Measurements from ENCODE around the gene PSMD13.
"Not testable (repeated sequence)": the region's sequence is repeated elsewhere in the genome, so short reads cannot be mapped to it uniquely, and the experiment has no call there.

PSMD13 gene

DNA sequence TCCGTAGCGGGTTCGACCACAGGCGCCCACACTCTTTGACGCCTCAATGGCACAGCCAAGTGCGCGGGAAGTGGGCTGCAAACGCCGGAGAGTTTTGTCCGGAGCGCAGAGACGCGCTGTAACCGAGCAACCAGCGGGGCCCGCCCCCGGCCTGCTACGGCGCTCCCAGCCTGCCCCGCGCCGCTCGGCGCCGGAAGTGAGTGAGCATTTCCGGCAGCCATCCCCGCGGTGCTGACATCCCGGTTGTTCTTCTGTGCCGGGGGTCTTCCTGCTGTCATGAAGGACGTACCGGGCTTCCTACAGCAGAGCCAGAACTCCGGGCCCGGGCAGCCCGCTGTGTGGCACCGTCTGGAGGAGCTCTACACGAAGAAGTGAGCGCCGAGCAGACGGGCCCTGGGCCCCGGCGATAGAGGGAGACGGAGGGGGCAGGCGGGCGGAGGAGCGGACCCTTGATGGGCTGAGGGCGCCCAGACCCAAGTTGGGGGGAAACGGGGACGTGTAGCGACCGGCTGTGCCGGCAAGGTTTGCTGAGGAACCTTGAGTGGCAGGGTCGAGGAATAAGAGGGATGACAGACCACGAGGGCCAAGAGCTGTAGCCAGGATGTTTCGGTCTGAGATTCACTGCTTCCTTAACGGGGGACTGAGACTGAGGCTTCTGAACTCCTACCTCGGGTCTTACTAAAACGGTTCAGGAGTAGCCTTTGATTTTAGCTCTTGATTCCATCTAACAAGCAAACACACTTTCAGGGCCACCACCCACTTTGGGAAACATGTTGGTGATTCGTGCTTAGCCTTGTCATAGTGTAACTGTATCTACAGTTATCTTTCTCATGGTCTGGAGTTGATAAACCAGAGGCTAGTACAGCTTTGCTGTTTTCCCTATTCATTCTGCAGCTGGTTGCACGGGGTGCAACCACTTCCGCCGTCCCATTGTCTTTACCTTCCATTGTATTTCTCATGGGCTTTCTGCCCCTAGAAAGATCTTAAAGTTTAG, at the start of gene PSMD13:
PSMD13 (plus strand) TSS at position 203 of the 994 bp plus-strand sequence; CDS start at position 277, 74 bp downstream.
- CTCF ChIA-PET, result interaction anchor here (0.8 to 6.6 kb wide), 6 partner anchors 8 to 212 kb away, joined by 3 to 79 read pairs (median 4); no protein-coding TSS in a partner anchor
- peak within 1 kb of the TSS; percentile 91 for H3K4me3 ChIP-seq (ENCODE audit: low read depth, low read length)
- TF ChIP-seq, protein P1, sequence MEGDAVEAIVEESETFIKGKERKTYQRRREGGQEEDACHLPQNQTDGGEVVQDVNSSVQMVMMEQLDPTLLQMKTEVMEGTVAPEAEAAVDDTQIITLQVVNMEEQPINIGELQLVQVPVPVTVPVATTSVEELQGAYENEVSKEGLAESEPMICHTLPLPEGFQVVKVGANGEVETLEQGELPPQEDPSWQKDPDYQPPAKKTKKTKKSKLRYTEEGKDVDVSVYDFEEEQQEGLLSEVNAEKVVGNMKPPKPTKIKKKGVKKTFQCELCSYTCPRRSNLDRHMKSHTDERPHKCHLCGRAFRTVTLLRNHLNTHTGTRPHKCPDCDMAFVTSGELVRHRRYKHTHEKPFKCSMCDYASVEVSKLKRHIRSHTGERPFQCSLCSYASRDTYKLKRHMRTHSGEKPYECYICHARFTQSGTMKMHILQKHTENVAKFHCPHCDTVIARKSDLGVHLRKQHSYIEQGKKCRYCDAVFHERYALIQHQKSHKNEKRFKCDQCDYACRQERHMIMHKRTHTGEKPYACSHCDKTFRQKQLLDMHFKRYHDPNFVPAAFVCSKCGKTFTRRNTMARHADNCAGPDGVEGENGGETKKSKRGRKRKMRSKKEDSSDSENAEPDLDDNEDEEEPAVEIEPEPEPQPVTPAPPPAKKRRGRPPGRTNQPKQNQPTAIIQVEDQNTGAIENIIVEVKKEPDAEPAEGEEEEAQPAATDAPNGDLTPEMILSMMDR (IDR thresholded peaks at IDR 0.05; ENCODE audit: insufficient read depth, low read length, missing control alignments), result no peak
- POLR2A ChIA-PET, result interaction anchor here (0.6 to 1.1 kb wide), 3 partner anchors 21 to 174 kb away, joined by 3 to 5 read pairs (median 4); no protein-coding TSS in a partner anchor
- DNase-seq (ENCODE audit: low read depth, low spot score), result no peak

DNA sequence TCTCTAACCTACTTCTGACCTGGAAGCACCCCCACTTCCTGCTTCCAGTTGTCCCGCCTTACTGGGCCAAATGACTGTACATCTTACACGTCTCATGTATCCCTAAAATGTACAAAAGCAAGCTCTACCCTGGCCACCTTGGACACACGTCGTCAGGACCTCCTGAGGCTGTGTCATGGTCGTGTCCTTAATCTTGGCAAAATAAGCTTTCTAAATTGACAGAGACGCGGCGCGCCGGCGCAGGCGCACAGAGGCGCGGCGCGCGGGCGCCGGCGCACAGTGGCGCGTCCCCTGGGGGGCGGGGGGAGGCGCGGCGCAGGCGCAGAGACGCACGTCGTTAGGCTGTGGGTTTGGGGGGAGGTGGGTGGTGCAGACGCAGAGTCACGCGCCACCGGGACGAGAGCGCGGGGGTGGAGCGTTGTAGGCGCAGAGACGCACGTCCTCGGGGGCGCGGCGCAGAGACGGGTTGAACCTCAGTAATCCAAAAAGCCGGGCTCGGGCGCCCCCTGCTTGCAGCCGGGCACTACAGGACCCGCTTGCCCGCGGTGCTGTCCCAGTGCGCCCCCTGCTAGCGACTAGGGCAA, 47.5 kb upstream of the PSMD13 start:
- POLR2A ChIA-PET; H3K4me3 ChIP-seq (ENCODE audit: low read depth, low read length); CTCF ChIA-PET; DNase-seq (ENCODE audit: low read depth, low spot score): not testable (repeated sequence)

DNA sequence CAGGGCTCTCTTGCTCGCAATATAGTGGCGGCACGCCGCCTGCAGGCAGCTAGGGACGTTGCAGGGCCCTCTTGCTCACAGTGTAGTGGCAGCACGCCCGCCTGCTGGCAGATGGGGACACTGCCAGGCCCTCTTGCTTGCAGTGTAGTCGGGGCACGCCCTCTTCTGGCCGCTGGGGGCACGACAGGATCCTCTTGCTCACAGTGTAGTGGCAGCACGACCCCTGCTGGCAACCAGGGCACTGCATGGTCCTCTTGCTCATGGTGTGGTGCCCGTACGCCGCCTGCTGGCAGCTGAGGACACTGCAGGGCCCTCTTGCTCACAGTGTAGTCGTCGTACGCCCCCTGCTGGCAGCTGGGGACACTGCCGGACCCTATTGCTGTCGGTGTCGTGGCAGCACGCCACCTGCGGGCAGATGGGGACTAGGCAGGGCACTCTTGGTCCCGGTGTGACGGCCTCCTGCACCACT, 46.9 kb upstream of the PSMD13 start:
- DNase-seq (ENCODE audit: low read depth, low spot score); CTCF ChIA-PET; POLR2A ChIA-PET; H3K4me3 ChIP-seq (ENCODE audit: low read depth, low read length): not testable (repeated sequence)

DNA sequence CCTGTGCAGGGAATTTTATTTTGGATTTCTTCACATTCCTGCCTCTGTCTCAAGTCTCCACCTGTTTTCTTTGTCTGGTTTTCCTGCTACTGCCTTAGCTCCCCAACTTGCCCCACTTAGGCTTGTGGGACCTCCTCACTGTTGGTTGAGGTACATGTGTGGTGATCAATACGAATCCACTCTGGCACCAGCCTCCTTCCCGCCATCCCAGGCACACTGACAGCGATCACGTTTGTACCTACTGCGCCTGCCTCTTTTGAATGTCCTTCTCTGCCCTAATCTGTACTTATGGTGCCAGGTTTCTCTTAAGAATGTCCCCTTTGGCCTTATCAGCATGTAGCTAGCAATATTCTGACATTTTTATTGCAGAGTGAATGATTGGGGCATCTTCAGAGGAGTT, 46.2 kb upstream of the PSMD13 start:
- POLR2A ChIA-PET; DNase-seq (ENCODE audit: low read depth, low spot score); CTCF ChIA-PET; H3K4me3 ChIP-seq (ENCODE audit: low read depth, low read length): not testable (repeated sequence)

DNA sequence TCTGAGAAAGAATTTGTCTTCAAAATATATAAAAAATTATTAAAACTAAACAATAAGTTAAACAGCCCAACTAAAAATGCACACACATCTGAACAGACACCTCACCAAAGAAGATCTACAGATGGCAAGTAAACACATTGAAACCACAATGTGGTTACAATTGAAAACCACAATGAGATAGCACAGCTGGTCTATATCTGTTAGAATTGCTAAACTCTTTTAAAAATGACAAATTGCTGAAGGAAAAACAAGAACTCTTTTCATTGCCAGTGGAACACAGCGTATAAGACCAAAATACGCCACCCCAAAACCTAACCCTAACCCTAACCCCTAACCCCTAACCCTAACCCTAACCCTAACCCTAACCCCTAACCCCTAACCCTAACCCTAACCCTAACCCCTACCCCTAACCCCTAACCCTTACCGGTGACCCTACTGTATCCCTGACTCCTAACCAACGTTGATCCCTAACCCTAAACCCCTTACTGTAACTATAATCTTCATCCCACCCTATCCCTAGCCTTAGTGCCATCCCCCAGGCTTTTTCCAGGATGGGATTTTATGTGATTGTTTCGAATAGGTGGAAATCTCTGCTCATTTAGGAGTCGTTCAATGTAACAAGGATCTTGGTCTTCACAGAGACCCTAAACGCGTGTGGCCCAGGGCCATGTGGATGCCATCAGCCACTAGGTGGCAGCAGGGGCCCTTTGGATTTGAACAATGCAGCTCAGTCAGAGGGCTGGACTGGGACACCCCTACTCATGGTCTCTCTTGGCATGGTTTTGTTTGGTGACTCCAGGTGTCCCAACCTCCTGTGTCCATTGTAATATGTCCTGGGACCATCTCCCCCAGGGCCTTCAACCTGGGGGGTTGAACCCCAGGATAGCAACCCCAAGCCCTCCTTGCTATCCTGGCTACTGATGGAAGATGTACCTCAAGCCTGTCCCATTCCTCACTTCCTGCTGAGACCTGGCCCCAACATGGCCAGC, 45.0 kb upstream of the PSMD13 start:
- POLR2A ChIA-PET; H3K4me3 ChIP-seq (ENCODE audit: low read depth, low read length); CTCF ChIA-PET; DNase-seq (ENCODE audit: low read depth, low spot score): not testable (repeated sequence)

DNA sequence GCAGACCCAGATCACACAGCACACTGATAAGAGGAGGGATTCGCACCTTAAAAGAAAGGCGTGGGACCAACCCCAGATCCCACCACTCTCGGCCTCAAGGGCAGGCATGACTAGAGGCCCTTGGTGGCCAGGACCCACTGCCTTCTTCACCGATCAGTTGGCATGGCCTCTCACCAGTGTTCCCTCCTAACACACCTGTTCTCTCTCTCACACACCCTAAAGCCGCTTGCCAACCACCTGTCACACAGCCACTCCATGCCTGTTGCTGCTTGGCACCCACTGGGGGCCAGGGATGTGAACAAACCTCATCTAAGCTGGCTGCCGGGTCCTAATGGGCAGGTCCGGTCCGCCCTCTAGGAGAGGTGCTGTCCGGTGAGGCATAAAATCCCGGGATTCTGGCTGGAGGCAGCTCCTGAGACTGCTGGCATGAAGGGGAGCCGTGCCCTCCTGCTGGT, 44.1 kb upstream of the PSMD13 start, which contains the start of gene SCGB1C1:
SCGB1C1 (plus strand) TSS at position 405 of the 455 bp plus-strand sequence; CDS start at position 427, 22 bp downstream.
- DNase-seq (ENCODE audit: low read depth, low spot score); CTCF ChIA-PET; POLR2A ChIA-PET; H3K4me3 ChIP-seq (ENCODE audit: low read depth, low read length): not testable (repeated sequence)

DNA sequence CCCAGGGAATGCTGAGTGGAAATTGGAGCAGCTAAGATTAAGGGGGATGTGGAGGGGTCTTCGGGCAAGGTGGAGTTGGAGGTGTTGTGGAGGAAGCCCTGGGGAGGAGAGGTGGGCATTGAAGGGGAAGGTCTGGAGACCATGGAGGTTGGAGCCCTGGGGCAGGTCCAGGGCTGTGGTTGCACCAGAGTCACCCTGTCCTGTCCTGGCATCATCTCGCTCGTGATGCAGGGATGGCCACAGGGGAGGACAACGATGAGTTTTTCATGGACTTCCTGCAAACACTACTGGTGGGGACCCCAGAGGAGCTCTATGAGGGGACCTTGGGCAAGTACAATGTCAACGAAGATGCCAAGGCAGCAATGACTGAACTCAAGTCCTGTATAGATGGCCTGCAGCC, 43.3 kb upstream of the PSMD13 start:
- DNase-seq (ENCODE audit: low read depth, low spot score); POLR2A ChIA-PET; CTCF ChIA-PET; H3K4me3 ChIP-seq (ENCODE audit: low read depth, low read length): not testable (repeated sequence)

DNA sequence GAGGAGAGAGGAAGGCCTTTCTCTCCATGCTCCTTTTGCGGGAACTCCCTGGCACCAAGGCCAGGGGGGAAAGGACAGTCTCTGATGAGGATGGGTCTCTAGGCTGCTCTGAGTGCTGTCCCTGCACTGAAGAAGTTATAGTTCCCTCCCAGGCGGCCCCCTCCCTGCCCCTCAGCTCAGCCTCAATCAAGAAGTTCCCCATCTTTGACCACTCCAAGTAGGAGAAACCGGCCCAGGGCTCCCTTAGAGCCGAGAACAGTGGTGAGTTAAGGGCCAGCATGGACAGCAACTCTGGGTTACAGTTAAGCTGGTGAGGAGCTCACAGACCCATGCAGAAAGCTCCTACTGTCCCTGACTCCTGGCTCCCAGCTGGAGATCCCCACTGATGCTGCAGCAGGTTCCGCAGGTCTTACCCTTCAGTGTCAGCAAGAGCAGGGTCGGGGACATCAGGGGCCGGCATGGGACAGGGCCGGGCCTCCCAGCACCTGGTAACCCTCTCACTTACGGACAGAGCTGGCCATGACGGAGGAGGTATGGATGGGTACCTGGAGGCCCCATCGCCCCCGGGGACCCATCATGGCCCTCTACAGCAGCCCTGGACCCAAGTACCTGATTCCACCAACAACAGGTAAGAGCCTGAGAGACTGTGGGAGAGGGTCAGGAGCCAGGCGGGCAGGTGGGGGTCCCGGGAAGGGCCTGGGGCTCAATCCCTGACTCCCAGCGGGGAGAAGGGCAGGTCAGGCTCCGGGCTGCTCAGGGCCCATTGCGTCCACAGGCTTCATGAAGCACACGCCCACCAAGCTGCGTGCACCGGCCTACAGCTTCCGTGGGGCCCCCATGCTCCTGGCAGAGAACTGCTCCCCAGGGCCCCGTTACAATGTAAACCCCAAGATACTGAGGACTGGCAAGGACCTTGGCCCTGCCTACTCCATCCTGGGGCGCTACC, 39.7 kb upstream of the PSMD13 start:
- ChIA-PET POLR2A (interaction anchor here (1.4 kb wide), 1 partner anchor 10 kb away, joined by 8 read pairs; the partner anchor contains the start of genes BET1L and RIC8A), CTCF (interaction anchor here (1.0 to 1.2 kb wide), 3 partner anchors 165 to 321 kb away, joined by 3 to 5 read pairs (median 4); no protein-coding TSS in a partner anchor)
- no peak for DNase-seq (ENCODE audit: low read depth, low spot score)
- no peak overlapping the region for H3K4me3 ChIP-seq (ENCODE audit: low read depth, low read length)
- TF ChIP-seq, protein P1 (IDR thresholded peaks at IDR 0.05; ENCODE audit: insufficient read depth, low read length, missing control alignments), result no peak
